H9 (cell line): ENCODE data around the gene CFAP45. TPM values are rescaled to one million over a fixed set of nuclear protein-coding genes. Genes with fewer than 3 reads are reported as not detected.

Source experiments
- DNase-seq: peaks from one replicate; pipeline ENCODE4 v3.0.0-alpha.2; 2017
- H2AFZ ChIP-seq: one replicate; pipeline ENCODE4 v1.6.1; 2013; ENCODE audit warnings: mild to moderate bottlenecking, low read length, control low read depth, moderate library complexity
- H2AK5ac ChIP-seq: 2 replicates; pipeline ENCODE4 v1.6.1; 2013; ENCODE audit warnings: low read length, control low read depth, mixed read lengths; ENCODE audit not compliant: insufficient read length
- H2BK120ac ChIP-seq: one replicate; pipeline ENCODE4 v1.6.1; 2013; ENCODE audit warnings: low read depth, mild to moderate bottlenecking, low read length, control low read depth, inconsistent platforms; ENCODE audit not compliant: poor library complexity, severe bottlenecking
- H2BK12ac ChIP-seq: 2 replicates; pipeline ENCODE4 v1.6.1; 2013; ENCODE audit warnings: low read length, control low read depth, mixed read lengths, low read depth; ENCODE audit not compliant: insufficient read length
- H2BK15ac ChIP-seq: 2 replicates; pipeline ENCODE4 v1.6.1; 2013; ENCODE audit warnings: low read depth, low read length, control low read depth
- H2BK20ac ChIP-seq: one replicate; pipeline ENCODE4 v1.6.1; 2013; ENCODE audit warnings: low read depth, mild to moderate bottlenecking, low read length, control low read depth, inconsistent platforms; ENCODE audit not compliant: poor library complexity, severe bottlenecking
- H2BK5ac ChIP-seq: 2 replicates; pipeline ENCODE4 v1.6.1; 2013; ENCODE audit warnings: low read length, control low read depth, mixed read lengths; ENCODE audit not compliant: insufficient read length
- H3K14ac ChIP-seq: 2 replicates; pipeline ENCODE4 v1.6.1; 2013; ENCODE audit warnings: low read length, control low read depth; ENCODE audit not compliant: insufficient read depth
- H3K18ac ChIP-seq: 2 replicates; pipeline ENCODE4 v1.6.1; 2013; ENCODE audit warnings: low read depth, mild to moderate bottlenecking, mixed read lengths, low read length, control low read depth; ENCODE audit not compliant: insufficient read length
- H3K23ac ChIP-seq: 2 replicates; pipeline ENCODE4 v1.6.1; 2013; ENCODE audit warnings: low read length, control low read depth, mixed read lengths, low read depth; ENCODE audit not compliant: insufficient read length
- H3K23me2 ChIP-seq: 2 replicates; pipeline ENCODE4 v1.6.1; 2013; ENCODE audit warnings: low read depth, mild to moderate bottlenecking, mixed read lengths, low read length, control low read depth; ENCODE audit not compliant: insufficient read length, poor library complexity, severe bottlenecking
- H3K27ac ChIP-seq: 2 replicates; pipeline ENCODE4 v1.5.1; 2013; ENCODE audit warnings: low read length, control low read depth, mixed read lengths, low read depth; ENCODE audit not compliant: insufficient read length
- H3K27me3 ChIP-seq: 2 replicates; pipeline ENCODE4 v1.6.1; 2013; ENCODE audit warnings: low read length, control low read depth, inconsistent platforms; ENCODE audit not compliant: insufficient read depth
- H3K4ac ChIP-seq: 2 replicates; pipeline ENCODE4 v1.6.1; 2013; ENCODE audit warnings: low read depth, mild to moderate bottlenecking, control low read depth, inconsistent platforms, low read length, moderate library complexity
- H3K4me1 ChIP-seq: 2 replicates; pipeline ENCODE4 v1.6.1; 2013; ENCODE audit warnings: low read length, control low read depth, inconsistent platforms; ENCODE audit not compliant: insufficient read depth
- H3K4me2 ChIP-seq: 2 replicates; pipeline ENCODE4 v1.6.1; 2013; ENCODE audit warnings: low read length, control low read depth, mixed read lengths; ENCODE audit not compliant: insufficient read length, insufficient read depth
- H3K56ac ChIP-seq: 2 replicates; pipeline ENCODE4 v1.6.1; 2013; ENCODE audit warnings: low read depth, mild to moderate bottlenecking, mixed read lengths, low read length, control low read depth; ENCODE audit not compliant: insufficient read length
- H3K79me1 ChIP-seq: 2 replicates; pipeline ENCODE4 v1.6.1; 2013; ENCODE audit warnings: low read depth, mild to moderate bottlenecking, moderate library complexity, low read length, control low read depth, inconsistent platforms; ENCODE audit not compliant: insufficient read depth, poor library complexity, severe bottlenecking
- H3K79me2 ChIP-seq: 2 replicates; pipeline ENCODE4 v1.6.1; 2013; ENCODE audit warnings: low read length, control low read depth, inconsistent platforms; ENCODE audit not compliant: insufficient read depth
- H3K9ac ChIP-seq: 2 replicates; pipeline ENCODE4 v1.6.1; 2013; ENCODE audit warnings: low read length, control low read depth, mixed read lengths; ENCODE audit not compliant: insufficient read length; ENCODE audit errors: extremely low read depth
- H3K9me3 ChIP-seq: one replicate; pipeline ENCODE4 v1.6.1; 2013; ENCODE audit warnings: low read depth, low read length, inconsistent platforms; ENCODE audit not compliant: control insufficient read depth
- H3T11ph ChIP-seq: one replicate; pipeline ENCODE4 v1.6.1; 2013; ENCODE audit warnings: mild to moderate bottlenecking, low read length, control low read depth, inconsistent platforms
- H4K20me1 ChIP-seq: one replicate; pipeline ENCODE4 v1.6.1; 2013; ENCODE audit not compliant: control insufficient read depth, insufficient read length, insufficient read depth
- H4K5ac ChIP-seq: 2 replicates; pipeline ENCODE4 v1.6.1; 2013; ENCODE audit warnings: low read depth, mild to moderate bottlenecking, mixed read lengths, low read length, control low read depth; ENCODE audit not compliant: insufficient read length
- H4K8ac ChIP-seq: replicated peaks from 2 replicates; pipeline ENCODE4 v1.6.1; 2013; ENCODE audit warnings: low read length, control low read depth, mixed read lengths, low read depth; ENCODE audit not compliant: insufficient read length
- H4K91ac ChIP-seq: 2 replicates; pipeline ENCODE4 v1.6.1; 2013; ENCODE audit warnings: low read depth, mild to moderate bottlenecking, moderate library complexity, mixed read lengths, low read length, control low read depth; ENCODE audit not compliant: insufficient read length
- H3K27ac Mint-ChIP-seq, 3 experiments: 2 replicates in 2 of 3; 3 replicates in 1 of 3; pipeline ENCODE4 v1.8.0; 2020 to 2021; ENCODE audit warnings: mixed read lengths in 3 of 3, mild to moderate bottlenecking in 1 of 3, moderate library complexity in 1 of 3
- H3K27me3 Mint-ChIP-seq: 2 replicates; pipeline ENCODE4 v1.8.0; 2021; ENCODE audit warnings: low read depth, mild to moderate bottlenecking, moderate library complexity, mixed read lengths
- H3K36me3 Mint-ChIP-seq, 3 experiments: 2 replicates in 2 of 3; 3 replicates in 1 of 3; pipeline ENCODE4 v1.8.0; 2020 to 2021; ENCODE audit warnings: low read depth in 3 of 3, mixed read lengths in 3 of 3; ENCODE audit not compliant: insufficient read depth in 1 of 3
- H3K4me1 Mint-ChIP-seq, 2 experiments: 2 replicates each; pipeline ENCODE4 v1.8.0; 2020; ENCODE audit warnings: mixed read lengths in 2 of 2
- H3K4me3 Mint-ChIP-seq, 2 experiments: 2 replicates in 1 of 2; 3 replicates in 1 of 2; pipeline ENCODE4 v1.8.0; 2020 to 2021; ENCODE audit warnings: mild to moderate bottlenecking in 2 of 2, mixed read lengths in 2 of 2, moderate library complexity in 1 of 2
- H3K9me3 Mint-ChIP-seq, 2 experiments: 2 replicates in 1 of 2; 3 replicates in 1 of 2; pipeline ENCODE4 v1.8.0; 2020; ENCODE audit warnings: mild to moderate bottlenecking in 2 of 2, mixed read lengths in 2 of 2, moderate library complexity in 1 of 2
- WGBS: extraction: QIAGEN DNeasy Blood & Tissue Kit; methylation state at CpG from one replicate; pipeline ENCODE4 v1.1.7; 2013; ENCODE audit warnings: missing lambda C conversion rate, low lambda C conversion rate, mixed read lengths; ENCODE audit not compliant: insufficient read length; ENCODE audit errors: extremely low coverage; 5-methylcytosine and 5-hydroxymethylcytosine counted together
- total RNA-seq: library from RNA; stranded (reverse); gene quantifications from 2 replicates; pipeline ENCODE4 v1.2.1, GENCODE V29; 2021
- TF ChIP-seq, protein P1 (sequence below): fragments of 200-600 bp; sonication (generic); conservative IDR thresholded peaks from 3 replicates; pipeline ENCODE4 v1.8.0; 2021; ENCODE audit warnings: antibody characterized with exemption, mild to moderate bottlenecking

Gene CFAP45
- total RNA-seq, 1 experiment from 2014 or later = 0.85 TPM

DNA sequence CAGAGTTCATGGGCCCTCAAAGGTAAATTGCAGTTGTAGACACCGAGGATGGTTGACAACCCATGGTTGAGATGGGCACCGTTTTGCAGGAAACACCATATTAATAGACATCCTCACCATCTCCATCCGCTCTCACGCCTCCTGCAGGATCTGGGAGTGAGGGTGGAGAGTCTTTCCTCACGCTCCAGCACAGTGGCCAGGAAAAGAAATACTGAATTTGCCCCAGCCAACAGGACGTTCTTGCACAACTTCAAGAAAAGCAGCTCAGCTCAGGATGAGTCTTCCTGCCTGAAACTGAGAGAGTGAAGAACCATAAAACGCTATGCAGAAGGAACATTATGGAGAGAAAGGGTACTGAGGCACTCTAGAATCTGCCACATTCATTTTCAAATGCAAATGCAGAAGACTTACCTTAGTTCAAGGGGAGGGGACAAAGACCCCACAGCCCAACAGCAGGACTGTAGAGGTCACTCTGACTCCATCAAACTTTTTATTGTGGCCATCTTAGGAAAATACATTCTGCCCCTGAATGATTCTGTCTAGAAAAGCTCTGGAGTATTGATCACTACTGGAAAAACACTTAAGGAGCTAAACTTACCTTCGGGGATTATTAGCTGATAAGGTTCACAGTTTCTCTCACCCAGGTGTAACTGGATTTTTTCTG is 64.0 kb downstream of the CFAP45 start:
- no peak overlapping the region for H3K9ac ChIP-seq
- Mint-ChIP-seq H3K9me3 (no peaks in the 10 kb centered on the region), H3K27ac (no peak overlapping the region), H3K4me1 (peaks cover 13 to 19% of the 10 kb centered on the region in 2 experiments), H3K27me3 (peaks cover 29% of the 10 kb centered on the region), H3K4me3 (no peak overlapping the region), H3K36me3 (no peaks in the 10 kb centered on the region)
- no peak overlapping the region for H3K14ac ChIP-seq
- no peak overlapping the region for H3K18ac ChIP-seq
- no peak for DNase-seq
- no peak overlapping the region for H2AFZ ChIP-seq
- no peak overlapping the region for H2BK20ac ChIP-seq
- no peak overlapping the region for H2BK12ac ChIP-seq
- H3K4me2 ChIP-seq = no peak overlapping the region
- H3K79me1 ChIP-seq = no peaks in the 10 kb centered on the region
- H3K4ac ChIP-seq = no peak overlapping the region
- no CpG with 5 or more reads among the region's 8 CpGs for WGBS
- no peak overlapping the region for H4K91ac ChIP-seq
- H3K23me2 ChIP-seq = no peaks in the 10 kb centered on the region
- H4K20me1 ChIP-seq = no peaks in the 10 kb centered on the region
- H4K5ac ChIP-seq = no peak overlapping the region
- H3K27ac ChIP-seq = no peak overlapping the region
- H3T11ph ChIP-seq = no peak overlapping the region
- no peak overlapping the region for H3K23ac ChIP-seq
- H3K79me2 ChIP-seq = no peaks in the 10 kb centered on the region
- TF ChIP-seq, protein P1, sequence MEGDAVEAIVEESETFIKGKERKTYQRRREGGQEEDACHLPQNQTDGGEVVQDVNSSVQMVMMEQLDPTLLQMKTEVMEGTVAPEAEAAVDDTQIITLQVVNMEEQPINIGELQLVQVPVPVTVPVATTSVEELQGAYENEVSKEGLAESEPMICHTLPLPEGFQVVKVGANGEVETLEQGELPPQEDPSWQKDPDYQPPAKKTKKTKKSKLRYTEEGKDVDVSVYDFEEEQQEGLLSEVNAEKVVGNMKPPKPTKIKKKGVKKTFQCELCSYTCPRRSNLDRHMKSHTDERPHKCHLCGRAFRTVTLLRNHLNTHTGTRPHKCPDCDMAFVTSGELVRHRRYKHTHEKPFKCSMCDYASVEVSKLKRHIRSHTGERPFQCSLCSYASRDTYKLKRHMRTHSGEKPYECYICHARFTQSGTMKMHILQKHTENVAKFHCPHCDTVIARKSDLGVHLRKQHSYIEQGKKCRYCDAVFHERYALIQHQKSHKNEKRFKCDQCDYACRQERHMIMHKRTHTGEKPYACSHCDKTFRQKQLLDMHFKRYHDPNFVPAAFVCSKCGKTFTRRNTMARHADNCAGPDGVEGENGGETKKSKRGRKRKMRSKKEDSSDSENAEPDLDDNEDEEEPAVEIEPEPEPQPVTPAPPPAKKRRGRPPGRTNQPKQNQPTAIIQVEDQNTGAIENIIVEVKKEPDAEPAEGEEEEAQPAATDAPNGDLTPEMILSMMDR = peak; percentile 45; the same call in 2 of the 3 replicates
- H4K8ac ChIP-seq = no peak overlapping the region
- no peak overlapping the region for H2BK5ac ChIP-seq
- H3K9me3 ChIP-seq = no peaks in the 10 kb centered on the region
- H3K27me3 ChIP-seq = no peaks in the 10 kb centered on the region
- H3K56ac ChIP-seq = no peak overlapping the region
- H2AK5ac ChIP-seq = no peak overlapping the region
- H2BK120ac ChIP-seq = no peak overlapping the region
- H3K4me1 ChIP-seq = no peaks in the 10 kb centered on the region
- H2BK15ac ChIP-seq = no peak overlapping the region
